ENCODE data around the gene URAD.

URAD gene

DNA sequence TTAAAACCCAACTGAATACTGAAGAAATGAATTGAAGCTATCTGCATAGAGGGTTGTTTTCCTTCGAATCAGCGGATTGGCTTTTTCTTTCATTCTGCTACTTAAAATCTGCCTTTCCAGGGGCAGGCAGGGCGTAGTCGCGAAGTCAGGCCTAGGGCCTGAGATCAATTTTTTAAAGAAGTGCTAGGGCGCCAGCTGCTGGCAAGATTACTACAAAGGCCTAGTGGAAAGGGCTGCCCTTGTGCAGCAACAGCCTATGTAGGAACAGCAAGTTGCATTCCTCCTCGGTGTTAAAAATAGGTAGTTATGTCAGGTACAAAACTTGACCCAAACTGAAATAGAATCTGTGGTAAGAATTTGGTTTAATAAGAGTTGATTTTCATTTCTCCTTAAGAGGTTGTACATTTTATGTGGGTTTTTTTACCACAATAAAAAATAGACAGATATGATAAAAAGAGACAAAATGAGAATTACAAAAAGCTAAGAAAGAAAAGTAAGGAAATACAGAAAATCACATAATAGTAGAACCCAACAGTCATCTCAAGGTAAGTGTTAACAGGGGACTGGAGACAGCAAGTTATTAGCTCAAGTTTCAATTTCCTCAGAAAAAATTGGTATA is 9.5 kb upstream of the URAD start:
- no peak for DNase-seq

DNA sequence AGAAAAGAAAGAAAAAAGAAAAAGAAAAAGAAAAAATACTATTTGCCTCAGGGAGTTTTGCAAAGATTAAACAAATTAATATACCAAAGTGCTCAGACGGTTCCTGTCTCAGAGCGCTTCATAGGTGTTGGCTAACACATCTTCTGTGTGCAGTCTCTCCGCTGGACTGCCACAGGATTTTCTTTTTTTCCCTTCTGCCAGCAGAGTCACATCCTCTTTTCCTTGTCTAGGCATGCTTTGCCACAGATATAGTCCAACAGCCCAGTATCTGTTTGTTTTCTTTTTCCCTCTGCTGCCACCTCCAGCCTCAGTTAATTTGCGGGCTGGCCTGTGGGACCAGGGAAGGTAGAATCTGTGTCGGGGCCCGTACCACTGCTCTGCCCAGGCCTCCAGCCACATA is 3.4 kb upstream of the URAD start:
- DNase-seq = no peak

DNA sequence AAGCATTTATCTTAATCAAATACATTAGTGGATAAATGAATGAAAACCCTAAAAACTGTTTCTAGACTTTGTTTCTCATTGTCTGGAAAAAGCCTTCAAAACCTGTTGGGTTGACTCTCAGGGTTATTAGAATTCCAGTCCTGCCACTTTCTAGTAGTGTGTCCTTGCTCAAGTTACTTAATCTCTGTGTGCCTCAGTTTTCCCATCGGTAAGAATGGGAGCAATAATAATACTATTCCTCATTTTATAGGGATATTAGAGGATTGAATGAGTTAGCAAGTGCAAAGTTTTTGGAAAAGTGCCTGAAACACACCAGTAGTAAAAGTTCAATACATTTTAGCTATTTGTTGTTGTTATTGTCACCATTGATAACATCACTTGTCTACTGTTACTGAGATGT is 2.9 kb downstream of the URAD start:
- no peak for DNase-seq

DNA sequence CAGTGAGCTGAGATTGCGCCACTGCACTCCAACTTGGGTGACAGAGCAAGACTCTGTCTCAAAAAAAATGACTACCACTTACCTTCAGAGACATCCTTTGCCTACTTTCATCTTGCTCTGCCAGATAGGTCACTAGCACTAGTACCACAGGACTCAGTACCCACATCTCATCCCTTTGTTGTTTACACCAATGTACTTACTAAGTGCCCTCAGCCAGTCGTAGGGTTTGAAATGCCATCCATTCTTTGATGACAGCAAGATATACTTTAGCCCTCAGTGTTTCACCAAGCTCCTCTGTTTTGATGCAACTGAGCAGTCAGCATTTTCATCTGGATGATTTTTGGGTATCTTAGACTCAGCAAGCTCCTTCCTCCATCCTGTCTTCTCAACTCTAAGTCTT is 6.1 kb downstream of the URAD start:
- no peak for DNase-seq

DNA sequence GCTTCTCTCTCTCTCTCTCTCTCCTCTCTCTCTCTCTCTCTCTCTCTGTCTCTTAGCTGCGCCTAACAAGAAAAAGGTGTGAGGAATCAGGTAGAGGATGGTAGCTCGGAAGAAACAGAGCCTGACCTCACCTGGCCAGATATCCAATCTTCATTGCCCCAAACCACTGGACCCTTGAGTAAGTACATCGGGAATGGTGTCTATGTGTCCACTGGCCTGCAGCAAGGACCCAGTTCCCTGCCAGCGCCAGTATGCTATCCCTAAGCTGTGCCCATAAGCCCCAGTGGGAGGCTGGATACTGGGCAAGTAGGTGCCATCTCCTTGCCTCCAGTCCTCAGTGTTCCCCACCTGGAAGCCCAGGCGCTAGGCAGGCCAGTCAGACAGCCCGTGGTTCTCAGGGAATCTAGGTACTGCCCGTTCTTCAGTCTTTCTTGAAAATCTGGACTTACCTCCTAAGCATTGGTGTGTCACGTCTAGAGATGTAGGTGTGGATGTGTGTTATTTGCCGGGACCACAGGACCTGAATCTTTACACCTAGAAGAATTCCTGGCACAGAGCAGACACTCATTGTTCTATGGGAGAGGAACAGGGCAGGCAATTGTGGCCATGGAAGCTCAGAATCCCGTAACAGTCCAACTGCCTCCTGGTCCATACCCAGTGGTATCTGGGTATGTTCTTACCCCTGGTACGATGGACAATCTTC is 7.3 kb downstream of the URAD start:
- DNase-seq = no peak

DNA sequence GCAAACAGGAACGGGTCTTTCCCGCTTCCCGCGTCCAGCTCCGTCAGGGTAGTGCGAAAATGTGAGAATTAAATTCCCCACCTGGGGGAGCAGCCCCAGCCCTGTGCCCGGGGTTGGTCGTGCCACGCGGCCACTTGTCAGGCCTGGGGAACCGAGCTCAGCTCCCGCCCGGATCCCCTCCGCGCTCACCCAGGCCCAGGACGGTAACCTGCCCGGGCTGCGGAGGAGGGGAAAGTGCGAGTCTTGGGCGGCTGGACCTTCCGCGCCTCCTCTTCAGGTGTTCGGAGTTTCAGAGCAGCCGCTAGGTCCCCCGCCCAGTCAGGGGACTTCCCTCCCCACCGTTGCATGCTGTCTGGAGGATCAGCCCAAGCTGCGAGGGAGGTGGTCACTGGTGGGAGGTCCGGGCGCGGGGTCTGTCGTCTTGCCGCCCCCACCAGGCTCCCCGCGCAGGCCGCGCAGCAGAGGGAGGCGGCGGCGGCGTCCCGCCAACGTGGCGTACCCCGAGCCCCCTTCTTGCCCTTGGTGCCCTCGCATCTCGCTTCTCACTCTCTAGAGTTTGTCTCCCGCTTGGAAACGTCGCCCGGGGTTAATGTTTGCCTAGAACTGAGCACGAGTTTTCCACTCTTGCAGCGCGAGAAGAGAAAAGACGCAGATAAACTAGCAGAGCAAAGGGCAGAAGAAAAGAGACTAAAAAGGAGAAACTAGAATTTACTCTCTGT is 8.1 kb downstream of the URAD start:
- DNase-seq = no peak

DNA sequence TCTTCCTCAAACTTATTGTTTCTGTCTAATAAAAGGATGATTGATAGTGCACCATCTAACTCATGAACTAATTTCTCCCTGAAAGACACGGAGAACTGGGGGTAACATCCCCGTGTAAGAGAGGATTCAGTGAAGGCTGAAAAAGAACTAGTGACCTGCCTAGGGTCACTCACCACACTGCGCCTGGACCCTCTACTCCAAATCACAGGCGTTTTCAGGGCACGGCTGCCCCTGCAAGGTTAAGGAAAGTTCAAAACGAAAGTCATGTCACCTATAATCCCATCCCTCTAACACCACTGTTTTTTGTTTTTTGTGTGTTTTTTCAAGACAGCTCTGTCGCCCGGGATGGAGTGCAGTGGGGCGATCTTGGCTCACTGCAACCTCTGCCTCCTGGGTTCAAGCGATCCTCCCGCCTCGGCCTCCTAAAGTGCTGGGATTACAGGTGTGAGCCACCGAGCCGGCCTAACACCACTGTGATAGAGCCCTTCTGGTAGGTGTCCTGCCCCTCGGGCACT is 8.7 kb downstream of the URAD start:
- DNase-seq = no peak

DNA sequence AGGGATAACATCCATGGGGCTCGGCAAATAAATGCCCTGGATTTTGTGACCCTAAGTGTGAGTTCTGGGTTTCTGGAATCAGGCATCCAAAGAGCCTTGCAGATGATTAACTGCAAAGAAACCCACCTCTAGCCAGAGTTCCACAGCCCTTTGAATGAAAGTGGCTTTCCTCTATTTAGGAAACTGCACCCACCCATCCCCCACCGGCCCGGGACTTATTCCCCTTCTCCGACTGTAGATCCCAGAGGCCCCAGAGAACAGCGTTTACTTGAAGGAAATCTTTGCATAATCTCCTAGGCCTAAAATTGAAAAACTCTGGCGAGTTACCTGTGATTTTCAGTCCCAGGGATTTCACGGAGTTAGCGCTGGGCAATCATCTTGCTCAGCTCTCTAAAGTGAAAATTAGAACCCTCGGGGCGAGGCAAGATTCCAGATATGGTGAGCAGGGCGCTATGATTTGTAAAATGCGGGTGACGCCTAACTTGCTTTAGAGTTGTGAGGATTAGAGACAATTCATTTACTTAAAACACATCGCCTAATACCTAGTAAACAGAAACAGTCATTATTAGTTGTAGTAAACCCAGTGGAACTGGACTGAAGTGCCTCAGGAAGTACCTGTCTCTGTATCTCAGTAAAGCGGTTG is 9.4 kb downstream of the URAD start:
- no peak for DNase-seq

DNA sequence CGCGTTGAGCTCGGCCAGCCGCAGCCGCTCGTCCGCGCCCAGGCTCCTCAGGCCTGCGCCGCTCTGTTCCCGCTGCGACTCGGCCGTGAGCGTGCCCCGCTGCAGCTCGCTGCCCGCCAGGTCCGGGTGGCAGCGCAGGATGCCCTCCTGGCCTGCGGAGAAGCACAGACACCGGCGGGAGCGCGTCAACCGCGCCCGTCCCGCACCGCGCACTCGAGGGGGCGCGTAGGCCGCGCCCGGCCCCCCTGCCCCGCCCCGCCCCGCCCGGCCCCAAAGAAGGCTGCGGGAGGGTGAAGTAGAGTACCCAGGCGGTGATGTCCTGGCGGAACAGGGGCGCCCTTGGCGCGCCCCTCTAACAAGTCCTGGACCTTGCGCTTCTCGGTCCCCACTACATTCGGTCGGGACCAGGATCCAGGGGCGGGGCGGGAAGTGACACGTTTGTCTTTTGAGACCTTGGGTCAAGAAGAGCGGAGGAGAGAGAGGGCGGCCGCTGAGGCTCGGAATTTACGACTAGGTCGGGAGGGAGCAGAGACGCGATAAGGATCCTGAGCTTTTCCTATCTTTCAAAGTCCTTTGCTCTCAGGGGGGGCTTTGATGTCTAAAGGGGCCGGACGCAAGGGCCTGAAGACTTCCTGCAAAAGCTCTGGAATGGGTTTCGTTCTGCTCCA is 10.1 kb downstream of the URAD start:
- no peak for DNase-seq

DNA sequence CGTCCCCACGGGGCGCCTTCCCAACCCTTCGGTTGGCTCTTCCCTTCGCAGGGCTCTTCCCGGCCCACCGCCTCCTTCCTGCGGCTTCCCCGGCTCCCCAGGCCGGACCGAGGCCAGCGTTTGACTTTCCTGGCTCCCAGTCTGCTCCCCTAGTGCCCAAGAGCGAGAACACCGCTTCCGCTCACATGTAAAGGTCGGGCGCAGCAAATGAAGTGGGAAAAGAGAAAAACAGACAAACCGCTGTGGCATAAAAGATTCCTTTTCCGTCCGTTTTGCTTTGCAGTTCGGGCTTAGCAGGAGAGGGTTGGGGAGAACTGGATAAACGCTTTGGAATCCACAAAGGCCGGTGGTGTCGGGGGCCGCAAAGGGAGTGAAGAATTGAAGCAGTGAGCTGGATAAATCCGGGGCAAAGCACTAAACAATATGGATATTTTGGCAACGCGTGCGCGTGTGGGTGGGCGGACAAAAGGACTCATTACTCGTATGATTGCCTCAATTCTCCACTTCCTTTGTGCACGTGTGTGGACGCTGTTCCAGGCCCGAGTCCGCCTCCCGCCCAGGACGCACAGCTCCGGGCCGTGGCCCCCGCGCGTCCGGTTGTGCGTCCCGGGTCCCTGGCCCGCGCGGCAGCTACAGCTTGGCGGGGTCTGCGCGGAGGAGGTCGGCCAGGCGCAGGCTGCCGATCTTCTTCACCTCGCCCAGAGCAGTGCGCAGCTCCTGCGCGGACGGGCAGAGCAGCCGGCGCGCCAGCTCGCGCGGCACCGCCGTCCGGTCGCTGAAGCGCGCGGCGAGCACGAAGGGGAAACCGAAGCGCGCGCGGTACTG is 10.8 kb downstream of the URAD start:
- no peak for DNase-seq

DNA sequence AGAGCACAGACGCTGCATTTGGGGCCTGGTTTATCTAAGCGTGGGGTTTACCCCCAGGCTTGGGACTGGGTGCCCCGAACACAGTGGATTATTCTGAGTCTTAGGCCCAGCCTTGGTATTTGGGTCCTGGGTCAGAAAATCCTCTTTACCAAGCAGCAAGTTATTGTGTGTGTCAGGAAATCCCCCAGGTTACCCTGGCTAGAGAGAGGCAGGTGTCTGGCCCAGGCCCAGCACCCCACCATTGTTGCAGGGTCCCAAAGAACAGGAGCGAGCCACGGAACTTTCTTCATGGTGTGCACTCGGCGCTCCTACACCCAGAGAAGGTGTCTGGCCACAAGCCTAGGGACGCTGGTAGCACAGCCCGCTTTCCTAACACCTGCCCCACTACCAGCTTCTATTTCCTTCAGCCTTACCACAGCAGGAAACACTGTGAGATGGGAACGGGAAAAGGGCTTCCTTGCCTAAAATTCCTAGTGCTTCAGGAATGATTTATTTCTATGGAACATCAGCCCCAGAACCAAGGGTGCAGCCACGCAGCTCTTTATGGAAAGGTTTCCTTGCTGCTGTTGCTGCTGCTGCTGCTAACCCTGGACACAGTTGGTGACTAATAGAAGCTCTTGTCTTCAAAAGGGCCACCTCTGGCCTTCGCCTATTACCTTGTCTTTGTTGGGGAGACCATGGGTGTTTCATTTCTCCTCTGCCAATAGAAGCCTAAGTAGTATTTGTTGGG is 12.0 kb downstream of the URAD start:
- no peak for DNase-seq

DNA sequence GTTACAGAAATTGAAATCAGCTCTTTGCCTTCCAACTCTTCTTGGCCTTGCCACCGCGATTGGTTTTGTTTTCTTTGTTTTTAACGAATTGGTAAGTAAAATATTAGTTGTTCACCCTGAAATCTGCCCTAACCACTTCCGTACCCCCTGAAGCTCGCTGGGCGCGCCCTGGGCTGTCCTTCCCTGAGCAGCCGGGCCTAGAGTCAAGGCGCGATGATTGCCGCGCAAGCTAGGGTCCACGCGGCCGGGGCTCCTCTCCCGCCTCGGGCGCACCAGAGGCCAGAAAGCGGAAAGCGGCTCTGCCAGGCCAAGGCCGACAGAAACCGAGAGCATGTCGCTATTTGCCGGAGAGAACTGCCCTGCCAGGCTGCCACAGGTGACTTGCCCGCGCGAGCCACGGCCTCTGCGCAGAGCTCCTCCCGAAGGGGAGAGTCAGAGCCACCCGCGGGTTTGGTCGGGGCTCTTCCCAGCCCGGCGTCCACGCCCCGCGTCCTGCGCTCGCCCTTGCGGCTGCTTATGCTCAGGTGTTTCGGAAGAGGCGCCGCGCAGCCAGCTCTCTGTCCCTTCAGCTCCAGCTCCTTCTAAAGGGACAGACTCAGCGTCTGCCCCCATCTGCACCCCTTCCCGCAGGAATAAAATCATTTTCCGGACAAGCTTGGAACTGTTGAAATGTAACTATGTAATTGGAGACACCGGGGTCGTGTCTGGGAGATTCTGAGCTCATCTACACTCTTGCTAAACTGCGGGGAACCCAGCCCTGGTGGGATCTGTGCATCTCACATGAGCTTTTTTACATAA is 12.7 kb downstream of the URAD start:
- DNase-seq = no peak

DNA sequence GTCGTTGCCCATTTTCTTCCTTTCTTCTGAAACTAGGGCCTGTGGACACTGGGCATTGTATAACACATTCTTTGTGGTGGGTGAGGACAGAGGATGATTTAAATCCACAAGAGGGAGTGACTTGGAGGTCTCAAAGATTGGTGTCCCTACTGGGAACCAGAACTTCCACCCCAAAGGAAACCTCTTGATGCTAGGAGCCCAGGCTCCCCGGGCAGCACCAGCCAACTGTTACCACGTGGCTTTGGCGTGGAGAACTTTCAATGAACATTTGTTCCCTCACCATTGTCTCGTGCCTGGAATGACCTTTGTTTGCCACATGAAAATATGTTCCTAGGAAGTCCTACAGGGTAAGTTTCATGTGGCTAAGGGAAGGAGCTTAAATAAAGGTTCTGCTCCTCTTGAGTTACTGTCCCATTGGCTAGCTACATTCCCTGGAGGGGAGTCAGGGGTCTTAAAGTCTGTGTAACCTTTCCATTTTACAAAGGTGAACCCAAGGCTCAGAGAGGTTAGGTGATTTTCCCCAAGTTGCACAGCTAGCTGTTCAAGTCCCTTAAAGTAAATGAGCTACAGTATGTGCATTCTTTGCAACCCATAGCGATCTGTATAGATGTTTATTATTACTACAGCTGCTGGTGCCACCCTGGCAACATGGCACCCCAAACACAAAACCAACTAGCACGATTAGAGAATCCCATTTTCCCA is 14.4 kb downstream of the URAD start:
- DNase-seq = no peak

DNA sequence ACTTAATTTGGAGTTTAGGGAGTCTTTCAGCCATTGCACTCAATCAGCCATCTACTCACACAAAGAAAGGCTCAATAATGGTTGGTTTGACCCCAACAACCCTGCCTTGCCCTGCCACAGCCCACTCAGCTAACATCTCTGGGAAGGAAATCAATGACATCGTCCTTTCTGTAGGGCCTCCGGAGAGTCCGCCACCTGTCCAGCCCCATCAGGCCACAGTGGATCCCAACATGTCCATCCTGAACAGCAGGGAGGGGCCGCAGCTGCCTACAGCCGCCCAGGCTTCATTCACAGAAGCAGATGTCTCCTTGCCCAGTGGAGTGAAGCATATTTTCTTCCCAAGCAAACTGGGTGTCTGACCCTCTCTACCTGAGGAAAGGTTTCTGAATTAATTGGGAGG is 15.2 kb downstream of the URAD start:
- DNase-seq = no peak

DNA sequence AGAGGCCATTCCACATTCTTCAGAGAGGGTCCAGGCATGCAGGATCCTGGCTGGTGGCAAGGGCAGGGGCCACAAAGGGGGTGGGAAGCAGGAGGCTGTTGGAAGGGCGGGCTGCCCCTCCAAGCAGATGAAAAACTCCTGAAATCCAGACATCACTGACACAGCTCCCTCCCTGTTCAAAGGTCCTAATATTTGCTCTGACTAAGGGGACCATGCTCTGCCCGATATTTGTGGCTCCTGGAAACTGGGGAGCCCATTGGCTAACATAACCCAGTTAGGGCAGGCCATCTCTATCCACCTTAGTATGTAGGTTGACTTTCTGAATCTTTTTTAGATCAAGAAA is 16.0 kb downstream of the URAD start:
- no peak for DNase-seq

DNA sequence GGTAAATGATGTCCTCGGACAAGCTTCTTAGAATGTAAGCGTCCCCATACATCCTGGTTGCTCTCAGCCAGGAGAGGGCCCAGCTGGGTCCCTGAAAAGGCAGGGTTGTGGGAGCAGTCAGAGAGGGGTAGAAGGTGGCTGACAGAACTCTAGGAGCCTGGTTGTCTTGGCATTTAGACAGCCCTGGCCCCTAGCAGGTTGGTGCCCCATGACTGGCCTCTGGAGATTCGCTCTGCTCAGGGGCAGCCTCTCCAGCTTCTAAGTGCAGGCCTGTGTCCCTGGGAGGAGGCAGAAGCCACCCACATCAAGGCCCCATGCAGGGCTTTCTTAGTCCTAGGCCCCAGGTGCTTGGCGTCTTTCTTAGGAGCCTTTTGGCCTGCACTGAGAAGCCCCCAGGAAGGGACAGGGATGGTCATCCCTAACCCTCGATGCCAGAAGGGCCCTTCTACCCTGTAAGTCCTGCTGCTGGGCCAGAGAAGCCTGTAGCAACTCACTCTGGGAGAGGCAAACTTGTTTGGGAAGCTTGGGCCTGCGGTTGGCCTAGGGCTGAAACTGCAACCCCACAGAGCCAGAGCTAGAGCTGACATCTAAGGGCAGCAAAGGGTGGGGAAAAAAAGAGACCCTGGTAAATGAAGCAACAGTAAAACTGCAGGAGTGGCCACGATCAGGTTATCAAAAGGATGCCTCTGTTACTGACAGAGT is 16.6 kb downstream of the URAD start:
- DNase-seq = no peak

DNA sequence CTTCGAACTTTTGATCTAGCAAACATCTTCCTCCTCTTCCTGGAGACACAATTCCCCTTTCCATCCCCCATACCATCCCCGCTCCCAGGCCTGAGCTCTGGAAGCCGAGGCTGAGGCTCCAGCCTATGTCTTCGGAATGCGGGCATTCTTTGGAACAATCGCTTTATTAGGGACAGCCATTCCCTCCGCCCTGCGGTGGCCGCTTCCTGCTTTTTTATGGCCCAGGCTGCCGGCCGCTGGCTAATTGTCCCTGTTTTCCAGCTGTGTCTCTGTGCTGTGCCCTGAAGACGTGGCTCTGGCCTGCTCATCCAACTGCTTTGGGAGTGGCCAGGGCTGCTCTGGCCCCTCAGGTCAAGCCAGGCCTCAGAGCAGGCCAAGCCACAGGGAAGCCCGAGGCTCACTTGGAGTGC is 17.3 kb downstream of the URAD start:
- DNase-seq = no peak

DNA sequence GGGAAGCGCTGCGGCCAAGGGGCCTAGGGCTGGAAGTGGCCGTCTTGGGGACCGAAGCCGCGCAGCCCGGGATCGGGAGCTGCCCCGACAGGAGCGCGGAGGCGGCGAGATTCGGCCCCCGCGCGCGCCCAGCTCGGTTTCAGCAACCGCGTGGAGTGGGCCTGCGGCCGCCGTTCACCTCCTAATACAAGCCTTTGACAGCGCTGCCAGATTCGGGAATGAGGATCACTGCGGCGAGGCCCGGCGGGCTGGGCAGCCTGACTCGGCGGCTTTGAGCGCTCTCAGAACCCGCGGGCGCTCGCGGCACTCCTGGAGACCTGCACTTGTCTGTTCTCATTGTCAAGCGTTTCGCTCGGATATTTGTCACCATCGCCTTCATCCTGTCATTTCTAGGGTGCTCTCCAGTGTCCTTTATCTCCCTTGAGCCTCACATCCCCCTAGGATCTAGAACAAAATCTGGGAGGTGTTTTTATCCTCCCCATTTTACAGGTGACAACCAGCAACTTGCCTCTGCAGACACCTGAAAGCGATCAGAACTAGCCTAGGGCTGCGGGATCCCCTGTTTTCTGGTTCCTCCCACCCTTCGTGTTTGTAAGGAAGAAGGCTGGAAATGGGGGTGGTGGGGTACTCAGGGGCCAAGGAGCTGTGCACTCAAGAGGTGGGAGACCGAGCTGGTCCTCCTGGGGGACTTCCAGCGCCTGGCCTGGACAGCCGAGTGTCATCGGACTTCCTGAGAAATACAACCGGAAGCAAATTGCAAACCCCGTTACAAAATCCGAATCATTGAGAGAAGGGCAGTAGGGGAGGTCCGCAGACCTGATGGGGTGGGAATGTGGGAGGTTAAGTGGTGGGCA is 17.9 kb downstream of the URAD start:
- DNase-seq = no peak

DNA sequence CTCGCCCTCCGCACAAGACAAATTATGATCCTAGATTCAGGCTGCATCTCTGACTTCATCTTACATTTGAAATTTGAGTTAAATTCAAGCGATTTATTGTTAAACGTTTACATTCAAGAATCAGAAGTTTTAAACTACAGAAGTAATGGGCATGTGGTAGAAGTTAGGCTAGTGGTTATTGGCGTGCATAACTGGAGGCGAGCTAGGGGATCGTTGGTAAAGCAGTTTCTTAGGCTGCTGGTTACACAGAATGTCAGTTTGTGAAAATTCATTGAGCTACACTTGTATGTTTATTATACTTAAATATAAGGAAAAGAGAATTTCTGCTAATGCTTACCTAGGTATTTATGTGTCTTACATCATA is 18.6 kb downstream of the URAD start:
- DNase-seq = no peak

Measured in kidney glomerular epithelial cell (primary cell).